HuH-7.5 (cell line): ENCODE data around the gene FCHO2.

Experiments used
- DNase-seq: peaks from one replicate; pipeline ENCODE4 v3.0.0; 2011; ENCODE audit warnings: low spot score

FCHO2 gene

DNA sequence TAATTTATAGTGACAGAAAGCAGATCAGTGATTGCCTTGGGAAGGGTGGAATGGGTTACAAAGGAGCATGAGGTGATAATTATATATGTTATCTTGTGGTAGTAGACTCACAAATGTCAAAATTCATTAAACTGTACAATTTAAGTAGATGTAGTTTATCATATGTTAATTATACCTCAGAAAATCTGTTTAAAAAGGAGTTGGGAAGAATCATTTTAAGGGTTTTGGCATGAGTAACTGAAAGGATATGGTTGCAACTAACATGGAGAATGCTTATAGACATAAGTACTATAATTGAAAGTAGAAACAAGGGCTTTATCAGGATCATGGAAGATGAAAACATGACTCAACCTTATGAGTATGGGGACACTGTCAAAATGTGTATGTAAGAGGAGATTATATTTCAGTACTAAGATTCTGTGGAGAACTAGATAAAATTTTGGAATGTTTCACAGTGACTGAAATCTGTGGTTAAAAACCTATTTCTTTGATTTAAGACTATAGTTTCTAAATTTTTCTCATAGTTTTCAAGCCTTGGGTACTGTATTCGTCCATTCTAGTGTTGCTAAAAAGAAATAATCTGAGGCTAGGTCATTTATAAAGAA lies 73.3 kb downstream of the FCHO2 start:
- no peak for DNase-seq

DNA sequence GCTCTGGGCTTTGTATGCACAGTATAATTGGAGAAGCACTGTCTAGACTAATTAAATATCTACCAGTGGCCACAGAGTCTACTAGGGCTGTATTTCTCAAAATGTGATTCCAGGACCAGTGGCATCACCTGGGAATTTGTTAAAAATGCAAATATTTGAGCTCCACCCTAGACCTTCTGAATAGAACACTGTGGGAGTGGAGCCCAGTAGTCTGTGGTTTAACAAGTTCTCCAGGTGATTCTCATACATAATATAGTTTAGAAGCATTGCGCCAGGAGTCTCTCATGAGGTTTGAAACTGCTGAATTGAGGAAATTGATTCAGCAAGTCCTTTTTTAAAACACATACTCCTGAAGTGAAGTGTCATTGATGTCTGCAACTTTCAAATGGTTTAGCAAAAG lies 74.7 kb downstream of the FCHO2 start:
- DNase-seq, result no peak

DNA sequence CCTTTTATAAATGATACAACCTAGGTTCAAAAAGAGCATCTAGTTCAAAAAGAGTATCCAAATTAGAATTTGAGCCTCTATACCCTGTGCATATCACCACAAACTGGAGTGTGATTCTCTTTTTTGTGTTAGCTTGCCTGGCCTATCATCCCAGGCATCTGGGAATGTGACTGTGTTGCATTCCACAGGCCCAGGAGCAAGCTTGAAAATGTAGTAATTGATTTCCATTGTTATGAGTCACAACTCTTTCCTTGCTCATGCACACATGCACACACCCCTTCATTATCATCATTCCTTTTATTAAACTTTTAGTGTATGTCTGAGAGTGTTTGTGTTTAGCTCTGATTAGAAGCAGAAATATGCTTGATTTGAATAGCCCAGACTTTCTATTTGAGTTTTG lies 75.2 kb downstream of the FCHO2 start:
- no peak for DNase-seq

DNA sequence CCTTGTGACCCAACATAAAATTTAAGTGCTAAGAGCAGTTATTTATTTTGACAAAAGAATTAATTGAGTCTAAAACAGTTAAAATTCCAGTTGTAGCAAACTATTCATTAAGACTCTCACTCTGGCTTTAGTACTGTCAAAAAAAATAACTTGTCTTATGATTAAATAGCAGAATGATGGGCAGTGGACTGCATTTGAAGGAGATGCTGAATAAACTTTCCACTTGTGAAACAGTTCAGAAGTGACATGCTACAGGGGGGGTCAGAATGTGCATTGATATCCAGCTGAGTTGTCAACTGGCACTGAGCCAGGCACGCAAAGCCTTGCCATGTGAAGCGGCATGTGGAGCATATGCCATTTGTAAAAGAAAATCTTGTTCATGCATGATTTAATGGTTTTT lies 76.0 kb downstream of the FCHO2 start:
- no peak for DNase-seq

DNA sequence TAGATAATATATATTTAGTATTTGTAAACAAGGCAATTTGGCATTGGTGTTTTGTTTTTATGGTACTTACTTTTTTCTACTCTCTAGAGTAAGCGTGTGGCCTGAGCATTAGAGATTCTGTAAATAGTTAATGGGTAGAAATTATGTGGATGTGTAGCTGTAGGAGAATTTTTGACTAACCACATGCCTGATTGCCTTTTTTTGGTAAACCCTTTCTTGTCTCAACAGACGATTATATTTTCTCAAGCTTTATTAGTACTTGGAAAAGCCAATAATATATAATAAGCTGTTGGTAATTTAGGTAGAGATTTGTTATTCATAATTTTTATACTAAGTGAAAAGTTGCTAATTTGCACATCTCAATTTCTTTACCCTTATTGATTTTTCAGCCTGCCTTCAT lies 76.8 kb downstream of the FCHO2 start:
- DNase-seq, result no peak

DNA sequence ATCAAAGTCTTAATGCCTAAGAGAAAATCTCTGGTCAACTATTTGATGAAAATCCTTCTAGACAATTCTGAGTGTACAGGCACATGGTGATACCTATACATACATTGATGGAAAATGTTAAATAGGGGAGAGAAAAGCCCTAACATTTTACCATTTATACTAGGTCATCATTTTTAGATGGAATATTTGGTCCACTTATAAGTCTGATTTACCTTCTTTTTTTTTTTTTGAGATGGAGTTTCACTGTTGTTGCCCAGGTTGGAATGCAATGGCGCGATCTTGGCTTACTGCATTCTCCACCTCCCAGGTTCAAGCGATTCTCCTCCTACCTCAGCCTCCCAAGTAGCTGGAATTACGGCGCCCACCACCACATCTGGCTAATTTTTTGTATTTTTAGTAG lies 81.7 kb downstream of the FCHO2 start:
- no peak for DNase-seq

DNA sequence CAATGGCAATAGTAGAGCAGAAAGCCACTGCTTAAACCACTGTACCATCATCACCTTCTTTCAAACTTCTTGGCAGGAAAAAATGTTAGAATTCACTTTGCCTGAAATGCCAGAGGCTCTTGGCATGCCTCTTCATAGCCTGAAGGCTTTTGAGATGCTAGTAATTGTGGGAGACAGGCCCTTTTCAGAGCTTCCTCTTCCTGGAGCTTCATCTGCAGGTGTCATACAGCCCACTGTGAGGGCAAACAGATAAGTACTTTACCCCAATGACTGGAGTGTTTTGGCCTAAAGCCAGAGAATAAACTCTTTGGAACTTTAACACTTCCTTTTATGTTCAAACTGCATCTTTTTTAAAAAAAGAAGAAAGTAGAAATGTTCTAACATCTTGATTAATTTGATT lies 83.2 kb downstream of the FCHO2 start:
- DNase-seq, result no peak

DNA sequence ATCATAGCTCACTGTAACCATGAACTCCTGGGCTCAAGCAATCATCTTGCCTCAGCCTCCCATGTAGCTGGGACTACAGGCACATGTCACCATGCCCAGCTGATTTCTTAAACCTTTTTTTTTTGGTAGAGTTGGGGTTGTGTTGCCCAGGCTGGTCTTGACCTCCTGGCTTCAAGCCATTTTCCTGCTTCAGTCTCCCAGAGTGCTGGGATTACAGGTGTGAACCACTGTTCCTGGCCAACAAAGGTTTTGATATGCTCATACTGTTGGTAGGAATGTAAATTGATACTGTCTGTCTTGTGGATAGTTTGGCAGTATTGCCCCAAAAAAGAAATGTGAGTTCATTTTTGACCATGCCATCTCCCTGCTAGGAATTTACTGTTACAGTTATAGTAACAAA lies 87.2 kb downstream of the FCHO2 start:
- no peak for DNase-seq

DNA sequence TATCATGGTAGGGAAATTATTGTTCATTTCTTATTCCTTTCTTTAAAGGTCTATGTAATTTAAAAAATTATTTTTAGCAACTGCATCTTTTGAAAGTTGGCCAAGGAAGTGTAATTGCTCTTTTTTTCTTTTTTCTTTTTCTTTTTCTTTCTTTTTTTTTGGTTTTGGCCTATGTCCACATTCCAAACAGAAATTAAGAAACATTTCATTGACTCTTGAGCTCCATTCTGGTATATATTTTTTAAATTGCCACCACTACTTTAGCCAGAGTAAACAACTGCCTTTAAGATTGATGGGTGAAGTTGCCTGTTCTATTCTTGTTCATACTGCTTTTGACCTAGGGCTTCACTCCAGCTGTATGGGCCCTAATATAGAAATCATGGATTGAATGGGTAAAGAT lies 88.7 kb downstream of the FCHO2 start:
- DNase-seq, result no peak

DNA sequence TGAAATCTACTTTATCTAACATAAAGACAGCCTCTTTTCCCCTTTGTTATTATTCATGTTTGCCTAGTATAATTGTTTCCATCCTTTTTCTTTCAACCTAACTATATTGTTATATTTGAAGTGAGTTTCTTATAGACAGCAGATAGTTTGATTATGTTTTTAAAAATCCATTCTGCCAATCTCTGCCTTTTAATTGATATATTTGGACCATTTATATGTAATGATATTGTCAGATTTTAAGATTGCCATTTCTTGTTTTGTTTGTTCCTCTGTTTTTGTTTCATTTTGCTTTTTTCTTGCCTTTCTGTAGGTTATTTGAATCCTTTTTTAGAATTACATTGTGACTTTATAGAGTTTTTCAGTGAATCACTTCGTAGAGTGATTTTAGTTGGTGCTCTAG lies 89.8 kb downstream of the FCHO2 start:
- DNase-seq, result no peak

DNA sequence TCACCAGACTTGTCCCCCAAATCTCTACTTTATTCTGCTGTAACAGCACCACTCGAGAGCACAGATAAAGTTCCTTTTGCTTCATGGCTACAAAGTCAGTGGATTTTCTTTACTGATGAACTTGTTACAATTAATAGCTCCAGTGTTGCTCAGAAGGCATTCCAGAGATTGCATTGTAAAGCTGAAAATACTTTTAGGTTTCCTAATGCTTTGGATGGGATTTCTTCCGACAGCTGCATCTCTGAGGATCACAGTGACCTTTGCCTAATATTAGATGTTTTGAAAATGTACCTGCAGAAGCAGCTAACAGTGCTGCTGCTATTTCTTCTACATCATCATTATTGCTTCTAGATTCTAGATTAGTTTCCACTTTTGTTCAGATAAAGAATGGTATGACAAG lies 105.8 kb downstream of the FCHO2 start:
- no peak for DNase-seq

DNA sequence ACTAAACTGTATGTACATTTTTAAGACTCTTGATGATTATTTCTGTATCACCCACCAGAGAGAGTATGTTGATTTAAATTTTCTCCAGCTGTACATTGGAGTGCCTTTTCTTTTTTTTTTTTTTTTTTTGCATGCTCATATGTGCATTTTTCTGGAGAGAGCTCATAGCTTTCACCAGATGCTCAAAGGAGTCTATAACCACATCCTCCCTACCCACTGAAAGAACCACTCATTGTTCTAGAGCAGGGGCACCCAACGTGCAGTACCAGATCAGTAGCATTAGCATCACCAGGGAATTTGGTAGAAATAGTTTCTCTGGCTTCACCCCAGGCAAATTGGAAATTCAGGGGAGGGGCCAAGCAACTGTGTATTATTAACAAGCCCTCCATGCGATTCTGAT lies 110.6 kb downstream of the FCHO2 start:
- DNase-seq, result no peak

DNA sequence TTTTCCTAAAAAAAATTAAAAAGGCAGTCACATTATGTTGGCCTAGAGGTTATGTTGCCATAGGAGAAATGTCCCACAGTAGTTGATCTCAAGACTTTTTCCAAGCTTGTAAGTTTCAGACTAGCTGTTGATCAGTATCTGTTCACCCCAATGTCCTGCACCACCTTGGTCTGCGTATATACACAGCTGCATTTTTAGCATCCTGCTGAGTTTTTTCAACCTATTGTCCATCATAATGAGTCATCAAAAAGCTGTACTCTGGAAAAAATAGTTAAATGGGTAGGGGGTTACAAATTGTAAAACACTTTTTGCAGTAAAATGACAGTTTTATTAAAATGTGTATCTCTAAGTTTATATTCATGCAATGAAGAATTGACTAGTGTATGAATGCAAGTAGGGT lies 111.4 kb downstream of the FCHO2 start:
- DNase-seq, result no peak

DNA sequence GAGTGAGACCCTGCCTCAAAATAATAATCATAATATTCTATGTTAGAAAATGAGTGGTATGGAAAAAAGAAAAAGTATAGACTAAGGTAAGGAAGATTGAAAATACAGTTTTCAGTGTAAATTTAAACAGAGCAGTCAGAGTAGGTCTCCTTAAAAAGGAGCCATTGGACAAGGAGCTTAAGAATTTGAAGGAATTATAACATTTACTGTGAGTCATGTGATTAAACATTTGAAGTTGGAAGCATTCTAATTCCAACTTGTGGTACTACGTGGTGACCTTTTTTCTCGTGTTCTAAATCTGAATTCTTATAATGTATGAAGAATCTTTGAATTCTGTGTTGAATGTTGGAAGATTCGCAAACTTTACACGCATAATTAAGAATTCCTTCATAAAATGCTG lies 125.3 kb downstream of the FCHO2 start:
- no peak for DNase-seq

DNA sequence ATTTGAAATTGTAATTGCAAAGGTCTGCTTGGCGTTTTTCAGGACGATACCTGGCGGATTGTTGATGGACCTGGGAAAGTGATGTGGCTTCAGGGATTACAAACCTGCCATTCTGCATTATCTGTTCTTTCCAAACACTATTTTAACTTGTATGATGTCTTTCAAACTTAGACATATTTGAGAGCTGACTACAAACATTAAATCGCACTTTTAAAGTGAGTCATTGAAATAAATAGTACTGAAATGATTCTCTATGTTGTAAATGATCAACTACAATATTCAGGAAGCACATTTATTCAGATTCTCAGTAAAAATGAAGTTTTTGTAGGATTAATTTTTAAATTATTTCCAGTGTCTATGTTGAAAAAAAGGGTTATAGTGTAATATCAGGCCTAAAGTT lies 132.2 kb downstream of the FCHO2 start:
- no peak for DNase-seq

DNA sequence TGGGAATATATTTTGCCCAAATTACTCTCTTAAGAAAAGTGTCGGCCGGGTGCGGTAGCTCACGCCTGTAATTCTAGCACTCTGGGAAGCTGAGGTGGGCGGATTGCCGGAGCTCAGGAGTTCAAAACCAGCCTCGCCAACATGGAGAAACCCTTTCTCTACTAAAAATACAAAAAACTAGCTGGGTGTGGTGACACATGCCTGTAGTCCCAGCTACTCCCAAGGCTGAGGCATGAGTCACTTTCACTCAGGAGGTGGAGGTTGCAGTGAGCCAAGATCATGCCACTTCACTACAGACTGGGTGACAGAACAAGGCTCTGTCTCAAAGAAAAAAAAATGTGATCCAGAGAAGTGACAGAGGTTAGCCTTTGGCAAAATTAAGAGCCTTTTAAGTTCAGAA lies 138.1 kb downstream of the FCHO2 start:
- DNase-seq, result no peak

DNA sequence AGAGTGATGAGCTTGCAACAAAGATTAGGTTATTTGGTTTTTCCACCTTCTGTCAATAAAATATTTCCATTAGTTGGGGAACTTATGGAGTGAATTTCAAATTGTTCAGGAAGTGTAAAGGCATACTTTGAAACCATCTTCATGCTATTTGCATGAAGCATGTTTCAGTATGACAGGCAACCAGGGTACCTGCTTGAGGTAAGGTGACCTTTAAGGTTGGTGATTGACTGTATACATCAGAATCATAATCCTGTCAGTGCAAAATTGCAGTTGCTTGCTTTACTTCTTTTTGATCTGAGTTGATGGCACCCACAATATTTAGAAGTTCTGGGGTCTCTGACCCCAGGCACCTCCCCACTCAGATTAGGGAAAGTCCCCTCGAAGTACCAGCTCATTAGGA lies 138.6 kb downstream of the FCHO2 start:
- no peak for DNase-seq

DNA sequence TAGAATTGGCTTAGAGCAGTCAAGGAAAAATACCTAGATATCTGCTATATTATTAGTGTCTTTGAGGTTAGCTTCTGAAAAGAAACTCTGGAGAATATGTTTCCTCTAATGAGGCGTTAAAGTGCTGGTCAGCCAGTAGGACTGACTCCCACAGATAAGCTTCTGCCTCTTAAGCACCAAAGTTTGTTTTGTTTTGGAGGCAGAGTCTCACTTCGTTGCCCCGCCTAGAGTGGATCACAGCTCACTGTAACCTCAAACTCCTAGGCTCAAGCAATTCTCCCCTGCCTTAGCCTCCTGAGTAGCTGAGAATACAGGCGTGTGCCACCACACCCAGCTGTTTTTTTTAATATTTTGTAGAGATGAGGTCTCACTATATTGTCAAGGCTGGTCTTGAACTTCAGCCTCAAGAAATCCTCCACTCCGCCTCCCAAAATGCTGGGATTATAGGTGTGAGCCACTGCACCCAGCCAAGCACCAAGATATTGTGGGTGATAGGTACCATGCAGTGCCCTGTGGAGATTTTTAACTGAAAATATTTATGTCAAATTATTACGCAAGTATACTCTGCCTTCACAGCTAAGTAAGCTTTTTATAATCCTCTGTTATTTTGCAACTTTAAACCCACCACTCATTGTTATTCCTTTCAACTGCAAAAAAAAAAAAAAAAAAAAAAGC lies 139.9 kb downstream of the FCHO2 start:
- no peak for DNase-seq

DNA sequence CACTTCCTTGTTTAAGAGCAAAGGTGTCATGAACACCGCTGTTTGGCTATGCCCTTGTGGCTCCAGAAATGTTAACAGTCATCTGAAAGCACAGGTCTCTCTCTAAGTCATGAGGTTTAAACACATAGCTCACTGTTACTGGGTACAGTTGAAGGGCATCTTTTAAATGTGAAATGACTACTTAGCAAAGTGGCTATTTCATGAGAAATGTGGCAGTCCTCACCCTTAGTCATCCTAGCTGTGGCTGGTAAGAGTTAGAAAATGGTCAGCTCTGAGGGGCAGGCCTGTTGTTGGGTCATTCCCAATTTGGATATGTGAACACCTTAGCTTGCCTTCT lies 140.4 kb downstream of the FCHO2 start:
- no peak for DNase-seq

DNA sequence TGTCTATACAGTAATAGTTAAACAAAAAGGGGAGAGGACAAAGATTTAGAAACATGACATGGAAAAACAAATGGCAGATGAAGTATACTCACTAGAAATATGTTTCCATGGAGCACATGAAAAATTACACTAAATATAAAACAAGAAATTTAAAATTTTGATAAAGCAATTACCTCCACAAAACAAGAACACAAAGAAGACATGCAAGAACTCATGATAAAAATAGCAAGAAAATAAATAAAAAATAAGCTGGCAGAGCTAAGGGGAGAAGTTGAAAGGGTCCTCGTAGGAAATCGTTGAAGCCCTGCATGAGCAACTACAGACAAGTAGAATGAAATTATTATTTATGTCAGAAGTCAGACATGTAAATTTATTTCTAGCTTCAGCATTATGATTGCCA lies 141.9 kb downstream of the FCHO2 start:
- DNase-seq, result no peak

DNA sequence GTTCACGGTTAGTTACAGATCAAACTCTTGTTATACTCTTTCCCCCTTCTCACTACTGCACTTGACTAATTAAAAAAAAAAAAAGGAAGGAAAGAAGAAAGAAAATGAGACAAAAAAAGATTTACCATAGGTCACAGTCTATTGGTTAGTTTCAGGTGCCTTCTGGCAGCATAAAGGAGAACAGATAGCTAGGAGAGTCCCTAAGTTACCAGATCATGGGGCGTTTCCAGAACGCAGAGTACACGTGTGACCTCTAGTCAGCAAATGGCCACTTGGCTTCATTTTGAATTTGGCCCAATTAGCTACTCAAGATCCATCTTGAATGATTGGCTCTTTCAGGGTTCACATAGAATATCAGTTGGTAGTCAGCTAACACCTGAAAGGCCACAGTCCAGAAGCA lies 144.3 kb downstream of the FCHO2 start:
- DNase-seq, result no peak

DNA sequence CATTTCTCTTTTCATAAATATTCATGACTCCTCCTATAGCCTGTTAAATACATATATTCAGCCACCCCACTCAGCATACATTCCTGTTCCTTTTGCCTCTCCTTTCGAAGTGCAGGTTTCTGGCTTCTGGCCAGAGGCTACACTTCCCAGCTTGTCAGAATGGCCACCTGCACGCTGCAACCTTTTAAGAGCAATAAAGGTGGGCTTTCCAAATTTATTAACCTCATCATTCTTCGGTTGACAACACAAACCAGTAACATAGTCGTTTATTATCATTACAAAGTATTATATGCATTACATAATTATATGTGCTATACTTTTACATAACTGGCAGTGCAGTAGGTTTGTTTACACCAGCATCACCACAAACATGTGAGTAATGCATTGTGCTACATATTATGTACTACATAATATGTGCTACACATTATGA lies 148.0 kb downstream of the FCHO2 start:
- no peak for DNase-seq

DNA sequence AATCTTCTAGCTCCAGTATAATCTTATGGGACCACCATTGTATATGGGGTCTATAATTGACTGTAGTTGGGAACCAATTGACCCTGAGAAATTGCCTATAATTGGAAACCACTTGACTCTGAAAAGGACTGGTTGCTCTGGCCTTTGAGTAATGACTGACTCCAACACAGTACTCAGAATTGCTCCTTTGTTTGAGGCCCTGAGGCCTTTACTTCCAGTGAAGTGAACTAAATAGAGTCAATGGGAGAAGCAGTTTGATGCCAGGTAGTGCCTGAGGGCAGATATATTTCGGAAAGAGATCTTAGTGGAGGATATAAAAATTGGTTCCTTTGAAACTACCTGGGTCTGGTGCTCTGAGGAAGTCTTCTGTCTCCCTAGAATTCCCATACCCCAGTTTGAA lies 148.5 kb downstream of the FCHO2 start:
- DNase-seq, result no peak

DNA sequence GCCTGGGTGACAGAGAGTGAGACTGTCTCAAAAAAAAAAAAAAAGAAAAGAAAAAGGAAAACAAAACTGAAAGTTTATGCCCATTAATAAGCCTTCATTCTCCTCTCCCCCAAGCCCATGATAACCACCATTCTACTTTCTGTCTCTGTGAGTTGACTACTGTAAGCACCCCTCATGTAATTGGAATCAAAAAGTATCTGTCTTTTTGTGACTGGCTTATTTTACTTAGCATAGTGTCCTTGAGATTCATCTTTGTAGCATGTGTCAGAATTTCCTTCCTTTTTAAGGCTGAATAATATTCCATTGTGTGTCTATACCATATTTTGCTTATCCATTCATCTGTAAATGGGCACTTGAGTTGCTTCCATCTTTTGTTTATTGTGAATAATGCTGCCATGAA lies 150.5 kb downstream of the FCHO2 start:
- no peak for DNase-seq

DNA sequence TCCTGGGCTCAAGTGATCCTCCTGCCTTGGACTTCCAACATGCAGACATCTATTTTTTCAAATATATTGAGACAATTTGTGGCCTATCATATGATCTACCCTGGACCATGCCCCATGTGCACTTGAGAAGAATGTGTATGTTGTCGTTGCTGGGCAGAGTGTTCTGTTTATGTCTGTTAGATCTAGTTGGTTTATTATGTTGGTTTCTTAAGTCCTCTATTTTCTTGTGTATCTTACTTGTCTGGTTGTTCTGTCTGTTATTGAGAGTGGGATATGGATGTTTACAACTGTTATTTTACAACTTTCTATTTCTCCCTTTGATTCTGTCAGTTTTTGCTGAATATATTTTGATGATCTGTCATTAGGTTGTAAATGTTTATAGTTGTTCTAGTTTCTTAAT lies 154.3 kb downstream of the FCHO2 start:
- DNase-seq, result no peak
